B cell (primary cell): ENCODE results near the gene INKA2.

Experiments
- EZH2 ChIP-seq: IDR thresholded peaks from 2 replicates; pipeline ENCODE4 v1.6.1; 2012; ENCODE audit warnings: borderline replicate concordance, low read depth, mild to moderate bottlenecking, moderate library complexity, low read length; ENCODE audit not compliant: insufficient read depth, poor library complexity, severe bottlenecking
- TF ChIP-seq, protein P1 (sequence below): fragments of 200-600 bp; IDR thresholded peaks from one replicate; pipeline ENCODE4 v1.8.0; 2022; ENCODE audit warnings: antibody characterized with exemption, mild to moderate bottlenecking

DNA sequence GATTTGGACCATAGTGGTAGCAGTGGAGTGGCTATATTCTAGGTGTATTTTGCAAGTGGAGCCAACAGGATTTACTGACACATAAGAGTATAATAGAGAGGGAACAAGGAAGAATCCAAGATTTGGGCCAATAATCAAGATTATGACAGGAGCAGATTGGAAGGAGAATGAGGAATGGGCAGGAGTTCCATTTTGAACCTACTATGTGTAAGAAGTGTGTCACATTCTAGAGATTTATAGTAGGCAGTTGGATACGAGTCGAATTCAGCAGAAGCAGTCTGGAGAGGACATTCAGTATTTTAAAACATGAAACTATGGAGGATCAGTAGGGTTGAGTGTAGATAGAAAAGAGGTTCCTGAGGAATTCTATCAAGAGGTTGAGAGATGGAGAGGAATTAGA is 21.7 kb downstream of the INKA2 start:
- TF ChIP-seq, protein P1, sequence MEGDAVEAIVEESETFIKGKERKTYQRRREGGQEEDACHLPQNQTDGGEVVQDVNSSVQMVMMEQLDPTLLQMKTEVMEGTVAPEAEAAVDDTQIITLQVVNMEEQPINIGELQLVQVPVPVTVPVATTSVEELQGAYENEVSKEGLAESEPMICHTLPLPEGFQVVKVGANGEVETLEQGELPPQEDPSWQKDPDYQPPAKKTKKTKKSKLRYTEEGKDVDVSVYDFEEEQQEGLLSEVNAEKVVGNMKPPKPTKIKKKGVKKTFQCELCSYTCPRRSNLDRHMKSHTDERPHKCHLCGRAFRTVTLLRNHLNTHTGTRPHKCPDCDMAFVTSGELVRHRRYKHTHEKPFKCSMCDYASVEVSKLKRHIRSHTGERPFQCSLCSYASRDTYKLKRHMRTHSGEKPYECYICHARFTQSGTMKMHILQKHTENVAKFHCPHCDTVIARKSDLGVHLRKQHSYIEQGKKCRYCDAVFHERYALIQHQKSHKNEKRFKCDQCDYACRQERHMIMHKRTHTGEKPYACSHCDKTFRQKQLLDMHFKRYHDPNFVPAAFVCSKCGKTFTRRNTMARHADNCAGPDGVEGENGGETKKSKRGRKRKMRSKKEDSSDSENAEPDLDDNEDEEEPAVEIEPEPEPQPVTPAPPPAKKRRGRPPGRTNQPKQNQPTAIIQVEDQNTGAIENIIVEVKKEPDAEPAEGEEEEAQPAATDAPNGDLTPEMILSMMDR = no peak
- no peak for TF ChIP-seq EZH2
